22Rv1 (cell line): Measurements from ENCODE around the gene PACRG.

Source experiments
- ZFX ChIP-seq: fragments of 450-650 bp; IDR thresholded peaks from 2 replicates; pipeline ENCODE4 v1.6.1; 2017; ENCODE audit warnings: antibody characterized with exemption, borderline replicate concordance
- TF ChIP-seq, protein P1 (sequence below): fragments of 450-650 bp; IDR thresholded peaks from 2 replicates; pipeline ENCODE4 v1.5.1; 2017; ENCODE audit warnings: mild to moderate bottlenecking

DNA sequence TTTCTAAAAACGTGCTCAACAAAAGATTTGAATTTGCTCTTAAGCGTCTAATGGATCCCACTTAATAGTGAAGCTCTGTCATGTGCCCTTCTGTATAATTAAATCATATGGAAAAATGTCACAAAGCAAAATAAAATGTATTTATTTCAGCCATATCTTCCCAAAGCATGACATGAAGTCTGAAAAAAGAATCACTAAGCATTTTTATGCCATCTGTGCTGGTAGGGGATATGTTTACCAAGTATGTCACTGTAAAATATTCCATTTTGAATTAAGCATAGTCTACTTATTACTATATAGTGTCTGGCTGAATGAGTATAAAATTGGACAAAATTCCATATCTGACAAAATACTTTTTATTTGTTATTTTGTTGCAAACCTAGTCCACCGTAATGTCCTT, 438.7 kb downstream of the PACRG start:
- TF ChIP-seq, protein P1, sequence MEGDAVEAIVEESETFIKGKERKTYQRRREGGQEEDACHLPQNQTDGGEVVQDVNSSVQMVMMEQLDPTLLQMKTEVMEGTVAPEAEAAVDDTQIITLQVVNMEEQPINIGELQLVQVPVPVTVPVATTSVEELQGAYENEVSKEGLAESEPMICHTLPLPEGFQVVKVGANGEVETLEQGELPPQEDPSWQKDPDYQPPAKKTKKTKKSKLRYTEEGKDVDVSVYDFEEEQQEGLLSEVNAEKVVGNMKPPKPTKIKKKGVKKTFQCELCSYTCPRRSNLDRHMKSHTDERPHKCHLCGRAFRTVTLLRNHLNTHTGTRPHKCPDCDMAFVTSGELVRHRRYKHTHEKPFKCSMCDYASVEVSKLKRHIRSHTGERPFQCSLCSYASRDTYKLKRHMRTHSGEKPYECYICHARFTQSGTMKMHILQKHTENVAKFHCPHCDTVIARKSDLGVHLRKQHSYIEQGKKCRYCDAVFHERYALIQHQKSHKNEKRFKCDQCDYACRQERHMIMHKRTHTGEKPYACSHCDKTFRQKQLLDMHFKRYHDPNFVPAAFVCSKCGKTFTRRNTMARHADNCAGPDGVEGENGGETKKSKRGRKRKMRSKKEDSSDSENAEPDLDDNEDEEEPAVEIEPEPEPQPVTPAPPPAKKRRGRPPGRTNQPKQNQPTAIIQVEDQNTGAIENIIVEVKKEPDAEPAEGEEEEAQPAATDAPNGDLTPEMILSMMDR, result no peak
- TF ChIP-seq ZFX, result no peak
